Measurements from ENCODE around the gene CEP44. TPM values are rescaled to one million over a fixed set of nuclear protein-coding genes. Genes with fewer than 3 reads are reported as not detected.
"Not testable (repeated sequence)": the region's sequence is repeated elsewhere in the genome, so short reads cannot be mapped to it uniquely, and the experiment has no call there.

The CEP44 gene
- total RNA-seq, 2 experiments from 2014 or later = 19.1 to 21.2 TPM

GRCh38 chr4:174260099-174260498 lies 23.6 kb upstream of the CEP44 start:
- no peak overlapping the region for H3K27ac Mint-ChIP-seq

GRCh38 chr4:174261432-174261831 lies 22.3 kb upstream of the CEP44 start:
- DNase-seq; H3K27ac Mint-ChIP-seq; H3K27me3 Mint-ChIP-seq (ENCODE audit: low read depth); ATAC-seq; H3K4me1 Mint-ChIP-seq (ENCODE audit: low read depth); POLR2A ChIA-PET; H3K9me3 Mint-ChIP-seq (ENCODE audit: insufficient read depth); H3K36me3 Mint-ChIP-seq (ENCODE audit: low read depth); H3K4me3 Mint-ChIP-seq; CTCF ChIA-PET: not testable (repeated sequence)

More at GRCh38 chr4:174260099-174260498, 23.6 kb upstream of the CEP44 start:
- ATAC-seq (no peak), DNase-seq (no peak)
- Mint-ChIP-seq H3K9me3 (ENCODE audit: insufficient read depth) (no peaks in the 10 kb centered on the region), H3K4me3 (no peak overlapping the region), H3K27me3 (ENCODE audit: low read depth) (no peaks in the 10 kb centered on the region), H3K4me1 (ENCODE audit: low read depth) (no peaks in the 10 kb centered on the region), H3K36me3 (ENCODE audit: low read depth) (peaks cover 4% of the 10 kb centered on the region)
- POLR2A ChIA-PET = no interaction called here
- CTCF ChIA-PET = interaction anchor here (1.2 kb wide), 1 partner anchor 38 kb away, joined by 4 read pairs; no protein-coding TSS in a partner anchor

- Mint-ChIP-seq H3K27me3 (ENCODE audit: low read depth) (no peaks in the 10 kb centered on the region), H3K4me3 (no peak overlapping the region), H3K9me3 (ENCODE audit: insufficient read depth) (no peaks in the 10 kb centered on the region), H3K36me3 (ENCODE audit: low read depth) (peaks cover 4% of the 10 kb centered on the region), H3K4me1 (ENCODE audit: low read depth) (no peaks in the 10 kb centered on the region), H3K27ac (no peak overlapping the region)
- no peak for ATAC-seq
- CTCF ChIA-PET = no interaction called here
- no peak for DNase-seq
- POLR2A ChIA-PET = interaction anchor here (0.8 kb wide), 1 partner anchor 21 kb away, joined by 3 read pairs; the partner anchor contains the start of genes CEP44 and FBXO8
These were observed 20.9 kb upstream of the CEP44 start for GRCh38 chr4:174262624-174263444.

- Mint-ChIP-seq H3K4me3 (no peak overlapping the region), H3K27ac (no peak overlapping the region), H3K4me1 (ENCODE audit: low read depth) (no peaks in the 10 kb centered on the region), H3K9me3 (ENCODE audit: insufficient read depth) (no peaks in the 10 kb centered on the region), H3K36me3 (ENCODE audit: low read depth) (peaks cover 4% of the 10 kb centered on the region), H3K27me3 (ENCODE audit: low read depth) (no peaks in the 10 kb centered on the region)
- ATAC-seq (no peak), DNase-seq (no peak)
- ChIA-PET POLR2A (interaction anchor here (0.8 kb wide), 1 partner anchor 20 kb away, joined by 3 read pairs; the partner anchor contains the start of genes CEP44 and FBXO8), CTCF (no interaction called here)
These were observed 20.3 kb upstream of the CEP44 start for GRCh38 chr4:174263445-174263736.

GRCh38 chr4:174265916-174266315 lies 17.8 kb upstream of the CEP44 start:
- H3K36me3 Mint-ChIP-seq (ENCODE audit: low read depth) = peaks cover 4% of the 10 kb centered on the region
- no peak overlapping the region for H3K4me3 Mint-ChIP-seq
- ChIA-PET CTCF (no interaction called here), POLR2A (interaction anchor here (1.1 kb wide), 1 partner anchor 18 kb away, joined by 3 read pairs; the partner anchor contains the start of genes CEP44 and FBXO8)
- H3K27me3 Mint-ChIP-seq (ENCODE audit: low read depth) = no peaks in the 10 kb centered on the region
- H3K4me1 Mint-ChIP-seq (ENCODE audit: low read depth) = no peaks in the 10 kb centered on the region
- H3K27ac Mint-ChIP-seq = no peak overlapping the region
- no peak for ATAC-seq
- no peak for DNase-seq
- H3K9me3 Mint-ChIP-seq (ENCODE audit: insufficient read depth) = no peaks in the 10 kb centered on the region

GRCh38 chr4:174266416-174266815 lies 17.3 kb upstream of the CEP44 start:
- H3K4me3 Mint-ChIP-seq = no peak overlapping the region
- ChIA-PET CTCF (no interaction called here), POLR2A (interaction anchor here (1.1 kb wide), 1 partner anchor 17 kb away, joined by 3 read pairs; the partner anchor contains the start of genes CEP44 and FBXO8)
- H3K27me3 Mint-ChIP-seq (ENCODE audit: low read depth) = no peaks in the 10 kb centered on the region
- no peak overlapping the region for H3K27ac Mint-ChIP-seq
- H3K4me1 Mint-ChIP-seq (ENCODE audit: low read depth) = no peaks in the 10 kb centered on the region
- peaks cover 4% of the 10 kb centered on the region for H3K36me3 Mint-ChIP-seq (ENCODE audit: low read depth)
- DNase-seq (no peak), ATAC-seq (no peak)
- H3K9me3 Mint-ChIP-seq (ENCODE audit: insufficient read depth) = no peaks in the 10 kb centered on the region

- no peak for ATAC-seq
These were observed 9.8 kb upstream of the CEP44 start for GRCh38 chr4:174273930-174274329.

GRCh38 chr4:174274436-174274835 lies 9.3 kb upstream of the CEP44 start:
- CTCF ChIA-PET = no interaction called here
- H3K9me3 Mint-ChIP-seq (ENCODE audit: insufficient read depth) = no peaks in the 10 kb centered on the region
- H3K27ac Mint-ChIP-seq = no peak overlapping the region
- no peaks in the 10 kb centered on the region for H3K27me3 Mint-ChIP-seq (ENCODE audit: low read depth)
- peaks cover 2% of the 10 kb centered on the region for H3K36me3 Mint-ChIP-seq (ENCODE audit: low read depth)
- ATAC-seq (no peak), DNase-seq (no peak)
- no peak overlapping the region for H3K4me3 Mint-ChIP-seq
- POLR2A ChIA-PET = no interaction called here
- H3K4me1 Mint-ChIP-seq (ENCODE audit: low read depth) = peaks cover 14% of the 10 kb centered on the region

More at GRCh38 chr4:174273930-174274329, 9.8 kb upstream of the CEP44 start:
- CTCF ChIA-PET = no interaction called here
- POLR2A ChIA-PET = no interaction called here
- Mint-ChIP-seq H3K4me1 (ENCODE audit: low read depth) (peaks cover 8% of the 10 kb centered on the region), H3K4me3 (no peak overlapping the region), H3K36me3 (ENCODE audit: low read depth) (no peaks in the 10 kb centered on the region), H3K9me3 (ENCODE audit: insufficient read depth) (no peaks in the 10 kb centered on the region), H3K27me3 (ENCODE audit: low read depth) (no peaks in the 10 kb centered on the region), H3K27ac (no peak overlapping the region)
- no peak for DNase-seq

- no peak overlapping the region for H3K4me3 Mint-ChIP-seq
- peaks cover 7% of the 10 kb centered on the region for H3K36me3 Mint-ChIP-seq (ENCODE audit: low read depth)
- ATAC-seq (no peak), DNase-seq (no peak)
- ChIA-PET POLR2A (no interaction called here), CTCF (no interaction called here)
- H3K4me1 Mint-ChIP-seq (ENCODE audit: low read depth) = peaks cover 19% of the 10 kb centered on the region
- no peaks in the 10 kb centered on the region for H3K9me3 Mint-ChIP-seq (ENCODE audit: insufficient read depth)
- no peak overlapping the region for H3K27ac Mint-ChIP-seq
- H3K27me3 Mint-ChIP-seq (ENCODE audit: low read depth) = no peaks in the 10 kb centered on the region
These were observed 8.6 kb upstream of the CEP44 start for GRCh38 chr4:174275101-174275500.

- ATAC-seq = no peak
These were observed 6.3 kb upstream of the CEP44 start for GRCh38 chr4:174277433-174277832.

GRCh38 chr4:174278467-174278866 lies 5.2 kb upstream of the CEP44 start:
- Mint-ChIP-seq H3K9me3 (ENCODE audit: insufficient read depth) (no peaks in the 10 kb centered on the region), H3K27me3 (ENCODE audit: low read depth) (no peaks in the 10 kb centered on the region), H3K4me3 (no peak overlapping the region), H3K36me3 (ENCODE audit: low read depth) (peaks cover 16% of the 10 kb centered on the region), H3K4me1 (ENCODE audit: low read depth) (peaks cover 41% of the 10 kb centered on the region), H3K27ac (no peak overlapping the region)
- ATAC-seq (no peak), DNase-seq (no peak)
- POLR2A ChIA-PET = no interaction called here
- CTCF ChIA-PET = no interaction called here

More at GRCh38 chr4:174277433-174277832, 6.3 kb upstream of the CEP44 start:
- H3K27me3 Mint-ChIP-seq (ENCODE audit: low read depth) = no peaks in the 10 kb centered on the region
- DNase-seq = no peak
- CTCF ChIA-PET = no interaction called here
- H3K4me1 Mint-ChIP-seq (ENCODE audit: low read depth) = peaks cover 38% of the 10 kb centered on the region
- POLR2A ChIA-PET = no interaction called here
- H3K4me3 Mint-ChIP-seq = no peak overlapping the region
- H3K27ac Mint-ChIP-seq = no peak overlapping the region
- no peaks in the 10 kb centered on the region for H3K9me3 Mint-ChIP-seq (ENCODE audit: insufficient read depth)
- H3K36me3 Mint-ChIP-seq (ENCODE audit: low read depth) = peaks cover 15% of the 10 kb centered on the region

- Mint-ChIP-seq H3K27me3 (ENCODE audit: low read depth) (no peaks in the 10 kb centered on the region), H3K36me3 (ENCODE audit: low read depth) (peaks cover 21% of the 10 kb centered on the region), H3K4me3 (no peak overlapping the region), H3K9me3 (ENCODE audit: insufficient read depth) (no peaks in the 10 kb centered on the region), H3K27ac (no peak overlapping the region), H3K4me1 (ENCODE audit: low read depth) (peaks cover 43% of the 10 kb centered on the region)
- CTCF ChIA-PET = no interaction called here
- DNase-seq (no peak), ATAC-seq (no peak)
- POLR2A ChIA-PET = no interaction called here
These were observed 4.1 kb upstream of the CEP44 start for GRCh38 chr4:174279433-174280155.

Data from activated CD8-positive, alpha-beta T cell treated with anti-CD3 and anti-CD28 coated beads, Interleukin-2, amount 10 ng/mL, durations not matched to agents 7 days and 5 days (primary cell).